Effector CD4-positive, alpha-beta T cell (primary cell): ENCODE data around the gene MR1.

Experiments used
- DNase-seq: peaks from one replicate; pipeline ENCODE4 v3.0.0-alpha.2; 2020

Gene MR1

GRCh38 chr1:181092883-181093458 is 59.2 kb downstream of the MR1 start:
- DNase-seq: no peak

DNA sequence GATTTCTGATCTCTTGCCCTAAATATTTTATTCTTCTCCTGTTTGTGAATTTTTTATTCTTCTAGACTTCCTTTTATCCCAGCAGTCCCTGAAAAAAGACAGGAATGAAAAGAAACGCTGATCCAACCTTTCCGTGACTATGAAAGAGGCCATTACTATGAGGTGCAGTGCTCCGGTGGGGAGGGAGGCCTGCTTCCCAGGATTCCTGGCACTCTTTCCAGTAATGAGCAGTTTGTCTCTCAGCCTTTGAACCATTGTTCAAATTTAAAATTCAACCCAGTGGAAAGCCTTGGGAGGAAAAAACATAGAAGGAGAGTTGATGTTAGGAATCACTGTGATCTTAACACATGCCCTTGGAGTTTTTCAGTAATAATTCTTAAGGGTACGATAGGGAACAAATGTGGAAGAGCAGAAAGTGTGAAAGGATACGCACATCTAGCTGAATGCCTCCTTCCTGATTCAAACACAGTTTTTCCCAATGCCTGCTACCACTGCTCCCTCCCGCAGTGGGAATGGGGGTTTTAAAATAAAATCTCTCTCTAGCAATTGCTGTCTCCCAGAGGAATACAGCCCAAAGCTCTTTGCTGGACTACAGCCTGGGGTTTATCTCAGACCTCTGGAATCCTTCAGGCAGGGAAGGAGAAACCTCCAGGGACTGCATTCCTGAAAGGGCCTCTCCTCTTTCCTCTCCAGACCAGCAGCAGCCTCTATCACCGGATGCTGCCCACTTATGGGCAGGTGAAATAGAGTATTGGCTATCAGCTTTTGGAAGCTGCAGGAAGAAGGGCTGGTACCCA is 60.8 kb downstream of the MR1 start:
- no peak for DNase-seq

DNA sequence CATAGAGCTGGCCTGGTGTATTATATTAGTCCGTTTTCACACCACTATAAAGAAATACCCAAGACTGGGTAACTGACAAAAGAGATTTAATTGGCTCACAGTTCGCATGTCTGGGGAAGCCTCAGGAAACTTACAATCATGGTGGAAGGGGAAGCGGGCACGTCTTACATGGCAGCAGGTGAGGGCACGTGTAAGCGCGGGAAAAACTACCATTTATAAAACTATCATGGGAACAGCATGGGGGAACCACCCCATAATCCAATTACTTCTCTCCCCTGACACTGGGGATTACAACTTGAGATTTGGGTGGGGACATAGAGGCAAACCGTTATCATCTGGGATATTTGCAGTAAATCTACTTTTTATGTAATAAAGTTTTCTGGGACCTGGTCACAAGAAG is 61.5 kb downstream of the MR1 start:
- no peak for DNase-seq

DNA sequence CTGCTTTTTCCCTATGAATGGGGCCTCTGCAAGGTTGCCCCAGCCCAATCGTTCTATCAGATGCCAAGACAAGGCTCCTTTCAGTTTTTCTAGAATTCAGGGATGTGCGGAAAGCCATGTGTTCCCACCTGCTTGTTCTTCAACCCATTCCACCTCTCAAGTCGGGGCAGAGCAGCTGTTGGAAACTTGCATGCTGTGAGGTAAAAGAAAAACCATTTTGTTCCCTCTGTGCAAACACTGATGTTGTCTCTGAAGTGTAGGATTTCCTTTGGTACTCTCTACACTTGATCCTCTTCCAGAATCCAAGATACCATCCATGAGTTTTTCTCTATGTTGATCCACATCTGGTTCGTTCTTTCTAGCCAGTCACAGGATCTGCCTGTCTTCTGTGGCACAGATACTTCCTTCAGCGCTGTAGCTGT is 62.0 kb downstream of the MR1 start:
- no peak for DNase-seq

DNA sequence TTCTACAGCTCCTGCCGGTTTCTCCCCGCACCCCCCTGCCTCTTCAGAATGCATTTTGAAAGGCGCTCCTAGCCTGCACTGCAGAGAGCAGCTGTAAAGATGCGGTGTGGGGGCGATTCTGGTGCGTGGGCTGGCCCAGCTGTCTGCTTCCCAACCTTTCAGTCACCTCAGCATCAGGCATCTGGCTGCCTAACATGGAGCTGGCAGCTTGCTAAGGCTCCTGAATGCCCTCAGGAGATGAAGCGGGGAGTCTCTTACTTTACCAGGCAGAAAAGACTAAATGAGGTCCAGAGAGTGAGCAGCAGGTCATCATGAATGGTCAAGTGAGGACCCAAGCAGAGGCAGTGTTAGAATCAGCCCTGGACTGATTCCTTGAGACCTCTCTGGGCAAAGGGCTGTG is 63.5 kb downstream of the MR1 start:
- no peak for DNase-seq

DNA sequence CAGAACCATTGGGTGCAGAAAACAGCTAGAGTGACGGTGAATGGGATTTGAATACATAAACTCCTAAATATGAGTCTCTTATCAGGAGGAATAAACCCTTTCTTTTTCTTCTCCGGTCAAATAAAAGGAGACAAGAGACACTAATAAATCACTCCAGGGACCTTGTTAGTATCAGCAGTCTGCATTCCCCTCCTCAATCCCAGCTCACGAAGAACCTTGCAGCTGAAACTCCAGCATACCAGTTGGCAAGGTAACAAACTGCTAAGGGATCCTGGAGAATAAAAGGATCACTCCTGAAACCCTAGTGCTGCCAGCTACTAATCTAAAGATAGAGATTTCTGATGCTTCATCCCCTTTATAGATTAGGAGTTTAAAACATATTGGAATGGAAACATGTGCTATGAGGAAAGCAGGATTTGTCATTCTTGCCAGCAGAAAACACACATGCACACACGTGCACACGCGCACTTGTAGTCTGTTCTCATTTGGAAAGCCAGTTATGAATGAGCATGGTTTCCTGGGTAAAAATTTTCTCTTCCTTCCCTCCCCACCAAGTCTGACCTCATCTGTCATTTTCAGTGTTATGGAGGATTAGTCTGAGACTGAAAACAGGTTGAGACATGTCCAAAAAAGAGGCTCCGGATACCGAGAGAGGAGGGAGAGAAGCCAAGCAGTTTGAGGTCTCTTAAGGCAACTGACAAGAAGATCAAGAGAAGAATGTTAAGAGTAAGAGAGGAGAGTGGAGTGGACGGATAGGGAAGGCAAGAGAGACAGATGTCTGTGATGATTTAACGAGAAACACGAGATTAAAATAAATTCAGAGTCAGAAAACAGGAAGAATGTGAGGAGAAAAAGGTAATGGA is 65.6 kb downstream of the MR1 start:
- DNase-seq: no peak

- DNase-seq: no peak
Observed at GRCh38 chr1:181100015-181100905, 66.5 kb downstream of the MR1 start.

DNA sequence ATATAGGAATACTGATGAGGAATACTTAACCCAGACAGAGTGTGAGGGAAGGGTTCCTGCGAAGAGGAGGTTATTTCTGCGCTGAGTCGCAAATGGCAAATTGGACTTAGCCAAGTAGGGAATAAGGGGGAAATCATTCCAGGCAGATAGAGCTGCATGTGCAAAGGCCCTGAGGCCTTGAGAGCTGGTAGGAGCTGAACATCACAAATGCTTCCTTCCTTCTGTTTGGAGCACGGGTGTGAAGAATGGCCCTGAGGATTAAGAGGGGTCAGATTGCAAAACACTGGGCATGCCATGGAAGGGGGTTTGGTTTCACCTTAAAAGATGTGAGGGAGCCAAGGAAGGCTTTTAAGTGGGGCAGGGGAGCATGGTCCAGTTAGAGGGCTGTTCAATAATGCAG is 67.2 kb downstream of the MR1 start:
- DNase-seq: no peak

DNA sequence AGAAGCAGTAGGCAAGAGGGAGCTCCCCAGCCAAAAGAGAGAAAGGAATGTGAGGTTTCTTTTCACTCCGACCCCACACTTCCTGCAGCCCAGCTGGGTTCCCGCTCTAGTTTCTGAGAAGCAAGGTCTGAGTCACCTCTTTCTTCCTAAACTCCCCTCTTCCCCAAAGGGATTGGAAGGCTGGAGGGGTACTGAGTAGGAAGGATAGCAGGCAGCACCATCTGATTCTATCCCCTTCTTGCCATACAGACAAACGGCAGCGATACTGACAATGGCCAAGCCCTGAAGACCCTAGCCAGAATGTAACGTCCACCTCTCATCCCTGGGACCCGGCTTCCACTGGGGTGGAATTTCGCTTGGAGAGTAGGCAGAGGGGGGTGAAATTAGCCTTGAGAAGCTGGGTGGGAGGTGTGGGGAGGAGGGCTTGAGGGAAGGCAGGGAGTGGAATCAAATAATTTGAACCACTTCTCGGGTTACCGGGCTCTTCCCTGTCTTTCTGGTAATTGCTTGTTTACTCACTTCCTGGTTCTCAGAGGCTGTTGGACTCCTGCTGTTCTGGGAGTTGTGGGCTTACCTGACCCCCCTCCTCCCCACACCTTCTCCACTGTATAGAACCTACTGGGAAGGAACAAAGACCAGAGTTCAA is 67.9 kb downstream of the MR1 start:
- no peak for DNase-seq

- no peak for DNase-seq
Observed at GRCh38 chr1:181102841-181103240, 69.1 kb downstream of the MR1 start.

DNA sequence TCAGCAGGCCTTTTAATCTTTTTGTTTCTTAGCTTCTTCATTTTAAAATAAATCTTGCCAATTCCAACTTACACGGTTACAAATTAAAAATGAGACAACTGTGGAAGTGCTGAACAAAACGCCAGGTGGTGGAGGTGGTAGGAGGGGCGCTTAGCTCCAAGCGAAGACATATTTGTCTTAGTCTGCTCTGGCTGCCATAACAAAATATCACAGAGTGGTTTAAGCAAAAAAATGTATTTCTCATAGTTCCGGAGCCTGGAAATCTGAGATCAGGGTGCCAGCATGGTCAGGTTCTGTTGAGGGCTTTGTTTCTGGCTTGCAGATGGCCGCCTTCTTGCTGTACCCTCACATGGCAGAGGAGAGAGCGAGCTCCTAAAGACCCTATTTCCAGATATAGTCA is 69.6 kb downstream of the MR1 start:
- DNase-seq: no peak

GRCh38 chr1:181104042-181104789 is 70.4 kb downstream of the MR1 start:
- no peak for DNase-seq

DNA sequence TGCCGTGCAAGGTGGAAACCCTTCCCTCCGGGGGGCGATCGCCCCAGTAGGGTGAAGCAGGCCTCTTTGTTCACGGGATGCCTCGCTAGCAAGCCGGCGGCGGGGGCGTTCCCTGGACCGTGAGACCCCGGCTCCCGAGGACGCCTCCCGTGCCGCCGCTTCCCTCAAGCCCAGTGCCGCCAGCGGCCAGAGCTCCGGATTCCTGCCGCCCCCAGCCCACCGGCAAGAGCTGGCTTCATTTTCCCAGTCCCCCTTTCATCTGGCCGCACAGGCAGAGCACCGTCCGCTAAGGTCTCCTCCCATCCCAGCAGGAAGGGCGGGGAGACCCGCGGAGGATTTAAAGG is 71.0 kb downstream of the MR1 start:
- DNase-seq: peak; percentile 43

GRCh38 chr1:181105134-181106021 is 71.6 kb downstream of the MR1 start:
- DNase-seq: peak; percentile 93

- no peak for DNase-seq
Observed at GRCh38 chr1:181106022-181106312, 72.2 kb downstream of the MR1 start.

- no peak for DNase-seq
Observed at GRCh38 chr1:181106479-181106878, 72.7 kb downstream of the MR1 start.

- DNase-seq: no peak
Observed at GRCh38 chr1:181107711-181108110, 73.9 kb downstream of the MR1 start.

- no peak for DNase-seq
Observed at GRCh38 chr1:181108304-181108867, 74.6 kb downstream of the MR1 start.

- DNase-seq: no peak
Observed at GRCh38 chr1:181110013-181110412, 76.2 kb downstream of the MR1 start.
